K562 (cell line): ENCODE data around the gene RMC1. TPM values are rescaled to one million over a fixed set of nuclear protein-coding genes. Genes with fewer than 3 reads are reported as not detected.
A peak's percentile ranks its signal among the peaks of the same experiment; 100 is the strongest.

Experiments
- CC2D1A ChIP-seq: fragments of 450-650 bp; IDR thresholded peaks from 2 replicates; pipeline ENCODE4 v1.6.1; 2017; ENCODE audit warnings: mild to moderate bottlenecking
- CEBPZ ChIP-seq: fragments of 150-350 bp; IDR thresholded peaks from 2 replicates; pipeline ENCODE4 v1.6.1; 2014; ENCODE audit warnings: low read depth, mild to moderate bottlenecking, low read length, borderline replicate concordance
- E2F5 ChIP-seq: sonication (generic); formaldehyde crosslinking; IDR thresholded peaks from 2 replicates; pipeline ENCODE4 v1.8.0; 2022; ENCODE audit warnings: mild to moderate bottlenecking, missing genetic modification reagents
- ETV1 ChIP-seq: fragments of 450-650 bp; conservative IDR thresholded peaks from 2 replicates; pipeline ENCODE4 v1.6.1; 2016; ENCODE audit warnings: missing genetic modification characterization, control low read depth, low read depth, missing compliant biosample characterization
- GABPB1 ChIP-seq: sonication (generic); formaldehyde crosslinking; IDR thresholded peaks from 2 replicates; pipeline ENCODE4 v1.8.0; 2022; ENCODE audit warnings: mild to moderate bottlenecking, missing genetic modification reagents
- GTF2E2 ChIP-seq: fragments of 200-800 bp; sonication (Bioruptor generic); IDR thresholded peaks from 2 replicates; pipeline ENCODE4 v1.6.1; 2016; ENCODE audit warnings: missing genetic modification characterization, missing compliant biosample characterization
- GTF3C2 ChIP-seq: IDR thresholded peaks from 3 replicates; pipeline ENCODE4 v1.6.1; 2011; ENCODE audit warnings: borderline replicate concordance, mild to moderate bottlenecking, moderate library complexity; ENCODE audit not compliant: insufficient read length; ENCODE audit errors: extremely low read depth
- HDAC3 ChIP-seq: fragments of 450-650 bp; IDR thresholded peaks from 2 replicates; pipeline ENCODE4 v1.6.1; 2018; ENCODE audit warnings: borderline replicate concordance, mild to moderate bottlenecking, moderate library complexity; ENCODE audit not compliant: partially characterized antibody
- HNRNPL ChIP-seq: fragments of 200-400 bp; formaldehyde crosslinking; IDR thresholded peaks from 2 replicates; pipeline ENCODE4 v1.6.1; 2017; ENCODE audit warnings: low read depth, mild to moderate bottlenecking, low read length
- MAZ ChIP-seq, 2 experiments: fragments of 450-650 bp in 1 of 2; sonication (generic) in 1 of 2; formaldehyde crosslinking; IDR thresholded peaks in 1 of 2; conservative IDR thresholded peaks in 1 of 2; 2 replicates each; pipeline versions ENCODE4 v1.4.0 to v1.5.0; 2020; ENCODE audit warnings: mild to moderate bottlenecking in 1 of 2, missing genetic modification reagents in 1 of 2
- RB1 ChIP-seq: fragments of 450-650 bp; IDR thresholded peaks from 2 replicates; pipeline ENCODE4 v1.6.1; 2017; ENCODE audit warnings: low read depth, mild to moderate bottlenecking
- SNRNP70 ChIP-seq: fragments of 200-400 bp; formaldehyde crosslinking; optimal IDR thresholded peaks from 2 replicates; pipeline ENCODE3; 2017; ENCODE audit warnings: low read depth, low read length
- STAG1 ChIP-seq: sonication (generic); formaldehyde crosslinking; IDR thresholded peaks from 2 replicates; pipeline ENCODE4 v1.5.0; 2020; ENCODE audit warnings: missing genetic modification reagents, borderline replicate concordance
- ZFP30 ChIP-seq: fragments of 250-450 bp; sonication (Bioruptor Pico); IDR thresholded peaks from 2 replicates; pipeline ENCODE4 v1.8.0; 2022; ENCODE audit warnings: moderate library complexity, mild to moderate bottlenecking, inconsistent platforms, borderline replicate concordance
- ZNF224 ChIP-seq: sonication (generic); formaldehyde crosslinking; IDR thresholded peaks from 2 replicates; pipeline ENCODE4 v1.8.0; 2022; ENCODE audit warnings: mild to moderate bottlenecking, missing genetic modification reagents
- ZNF644 ChIP-seq: fragments of 200-800 bp; sonication (Bioruptor generic); IDR thresholded peaks from 2 replicates; pipeline ENCODE4 v1.6.1; 2016; ENCODE audit warnings: low read depth, missing genetic modification characterization, missing compliant biosample characterization
- polyA plus RNA-seq, 8 experiments: library from polyadenylated mRNA; depleted of rRNA in 4 of 8; stranded (reverse) in 5 of 8; unstranded in 3 of 8; fragments of >200 nt; fragmentation: Nextera tagmentation in 2 of 8; fragmentation: Illumina TruSeq in 1 of 8; extraction: Ambion mirVana in 2 of 8; extraction: Trizol in 1 of 8; gene quantifications; 2 replicates each; pipeline versions ENCODE4 v1.2.1 to v1.2.3, GENCODE V29; 2011 to 2014; ENCODE audit warnings: inconsistent platforms in 1 of 8, missing spikeins in 1 of 8
- total RNA-seq, 7 experiments: library from RNA; depleted of rRNA in 6 of 7; stranded (reverse); fragments of >200 nt in 6 of 7; fragmentation: Illumina TruSeq in 2 of 7; extraction: Trizol in 2 of 7; gene quantifications; 2 replicates each; pipeline versions ENCODE4 v1.2.1 to v1.2.3, GENCODE V29; 2011 to 2021; ENCODE audit warnings: low replicate concordance in 1 of 7
- TF ChIP-seq, protein P1 (sequence below): fragments of 200-800 bp; sonication (Bioruptor generic); IDR thresholded peaks from 2 replicates; pipeline ENCODE4 v1.6.1; 2017; ENCODE audit warnings: missing genetic modification characterization, missing compliant biosample characterization

RMC1 gene
- total and polyA plus RNA-seq, 9 of the 15 experiments (the other 6 are each of a cell fraction or from before 2014, with no cell fraction given) = 7.5 to 42.4 (median 35.5) TPM

- TF ChIP-seq HNRNPL (peak; percentile 32), ZNF224 (CRISPR knock-in tag) (0 out of 2 replicates have a peak, but pooled peaks have one; percentile 48), ETV1 (tag) (0 out of 2 replicates have a peak, but pooled peaks have one; percentile 33), GTF3C2 (no peak), STAG1 (CRISPR knock-in tag) (peak; percentile 38; the same call in 1 of the 2 replicates), CEBPZ (no peak), GTF2E2 (tag) (peak; percentile 85), CC2D1A (no peak), SNRNP70 (no peak), E2F5 (CRISPR knock-in tag) (peak; percentile 34; the same call in 1 of the 2 replicates), MAZ (CRISPR knock-in tag; conservative IDR thresholded peaks at IDR 0.05 in 1 of 2, IDR thresholded peaks at IDR 0.05 in 1 of 2) (peak; percentile 65 to 82; a peak in 2 of 4 replicates), RB1 (peak; percentile 68), ZNF644 (no peak), GABPB1 (CRISPR knock-in tag) (peak; percentile 83), HDAC3 (no peak), ZFP30 (CRISPR knock-in tag) (no peak)
- TF ChIP-seq, protein P1, sequence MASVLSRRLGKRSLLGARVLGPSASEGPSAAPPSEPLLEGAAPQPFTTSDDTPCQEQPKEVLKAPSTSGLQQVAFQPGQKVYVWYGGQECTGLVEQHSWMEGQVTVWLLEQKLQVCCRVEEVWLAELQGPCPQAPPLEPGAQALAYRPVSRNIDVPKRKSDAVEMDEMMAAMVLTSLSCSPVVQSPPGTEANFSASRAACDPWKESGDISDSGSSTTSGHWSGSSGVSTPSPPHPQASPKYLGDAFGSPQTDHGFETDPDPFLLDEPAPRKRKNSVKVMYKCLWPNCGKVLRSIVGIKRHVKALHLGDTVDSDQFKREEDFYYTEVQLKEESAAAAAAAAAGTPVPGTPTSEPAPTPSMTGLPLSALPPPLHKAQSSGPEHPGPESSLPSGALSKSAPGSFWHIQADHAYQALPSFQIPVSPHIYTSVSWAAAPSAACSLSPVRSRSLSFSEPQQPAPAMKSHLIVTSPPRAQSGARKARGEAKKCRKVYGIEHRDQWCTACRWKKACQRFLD (CRISPR knock-in tag) = no peak
Observed at GRCh38 chr18:23503038-23503962, at the start of gene RMC1 (continued).
